H1 (cell line): ENCODE data around the gene ST14. TPM values are rescaled to one million over a fixed set of nuclear protein-coding genes. Genes with fewer than 3 reads are reported as not detected.

Source experiments
- CTCF ChIP-seq, 3 experiments: IDR thresholded peaks; 1 replicate in 2 of 3; 2 replicates in 1 of 3; pipeline versions ENCODE4 v1.5.1 to v1.6.1; 2011; ENCODE audit warnings: low read length in 3 of 3, mild to moderate bottlenecking in 3 of 3, inconsistent platforms in 2 of 3, low read depth in 1 of 3, moderate library complexity in 1 of 3; ENCODE audit not compliant: insufficient read depth in 1 of 3; ENCODE audit errors: control extremely low read depth in 1 of 3
- EZH2 ChIP-seq: fragments of 200-600 bp; sonication (generic); IDR thresholded peaks from 2 replicates; pipeline ENCODE4 v1.7.1; 2012; ENCODE audit warnings: low read depth, mild to moderate bottlenecking, moderate library complexity, low read length, inconsistent platforms; ENCODE audit not compliant: severe bottlenecking
- NANOG ChIP-seq: IDR thresholded peaks from 2 replicates; pipeline ENCODE4 v1.6.1; 2011; ENCODE audit warnings: low read length, low read depth, mild to moderate bottlenecking, inconsistent platforms; ENCODE audit not compliant: insufficient read depth, poor library complexity, severe bottlenecking
- POLR2A ChIP-seq, 2 experiments: IDR thresholded peaks; 1 replicate in 1 of 2; 2 replicates in 1 of 2; pipeline ENCODE4 v1.6.1; 2011; ENCODE audit warnings: low read depth in 2 of 2, low read length in 2 of 2, mild to moderate bottlenecking in 2 of 2; ENCODE audit errors: control extremely low read depth in 1 of 2
- RAD21 ChIP-seq, 2 experiments: IDR thresholded peaks in 1 of 2; conservative IDR thresholded peaks in 1 of 2; 2 replicates each; pipeline ENCODE4 v1.6.1; 2011; ENCODE audit warnings: low read depth in 2 of 2, low read length in 2 of 2, improper control_type of control experiment in 1 of 2, inconsistent platforms in 1 of 2, mild to moderate bottlenecking in 1 of 2, moderate library complexity in 1 of 2
- polyA plus RNA-seq, 7 experiments: library from polyadenylated mRNA; depleted of rRNA in 3 of 7; stranded (reverse) in 5 of 7; unstranded in 2 of 7; fragments of >200 nt in 5 of 7; fragments of 200-250 nt in 2 of 7; gene quantifications; 1 replicate in 5 of 7; 2 replicates in 1 of 7; 4 replicates in 1 of 7; pipeline versions ENCODE4 v1.2.1 to v1.2.3, GENCODE V29; 2011 to 2013; ENCODE audit warnings: missing spikeins in 2 of 7, mixed read lengths in 2 of 7
- total RNA-seq: library from RNA; stranded (reverse); fragmentation: NEBNext Ultra II Directional; extraction: Animal tissue kit (Norgen Biotek cat#: 25700); gene quantifications from 2 replicates; pipeline ENCODE4 v1.2.1, GENCODE V29; 2021
- TF ChIP-seq, protein P1 (sequence below): IDR thresholded peaks from 2 replicates; pipeline ENCODE4 v1.6.1; 2012; ENCODE audit warnings: inconsistent platforms

The ST14 gene
- total and polyA plus RNA-seq, 2 of the 8 experiments (the other 6 are each of a cell fraction or from before 2014, with no cell fraction given), result 22.4 to 24.9 TPM

DNA sequence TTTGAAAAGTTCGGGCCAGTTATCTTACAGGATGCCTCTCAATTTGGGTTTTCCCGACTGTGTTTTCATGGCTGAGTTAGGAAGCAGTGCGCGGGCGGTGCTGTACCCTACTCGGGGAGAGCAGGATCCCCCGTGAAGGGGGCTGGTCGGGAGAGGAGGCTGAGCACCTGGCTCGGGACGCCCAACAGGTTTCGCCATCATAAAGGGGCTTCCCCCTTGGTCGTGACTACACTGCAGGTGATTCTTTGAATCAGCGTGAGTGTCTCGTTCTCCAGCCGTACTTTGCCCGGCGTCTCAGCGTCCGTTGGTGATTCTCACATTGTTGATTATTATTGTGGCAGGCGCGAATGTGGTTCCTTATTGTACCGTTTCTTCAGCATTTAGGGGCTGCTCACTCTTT lies 46.6 kb downstream of the ST14 start (continued):
- no peak for TF ChIP-seq RAD21 (IDR thresholded peaks at IDR 0.05 in 1 of 2, conservative IDR thresholded peaks at IDR 0.05 in 1 of 2; ENCODE audit: low read depth in 2 of 2, low read length in 2 of 2)
- TF ChIP-seq POLR2A (IDR thresholded peaks at IDR 0.05; ENCODE audit: control extremely low read depth in 1 of 2, low read depth in 2 of 2, low read length in 2 of 2), result no peak
- TF ChIP-seq CTCF (IDR thresholded peaks at IDR 0.05; ENCODE audit: control extremely low read depth in 1 of 3, insufficient read depth in 1 of 3, low read depth in 1 of 3, low read length in 3 of 3), result no peak
- TF ChIP-seq, protein P1, sequence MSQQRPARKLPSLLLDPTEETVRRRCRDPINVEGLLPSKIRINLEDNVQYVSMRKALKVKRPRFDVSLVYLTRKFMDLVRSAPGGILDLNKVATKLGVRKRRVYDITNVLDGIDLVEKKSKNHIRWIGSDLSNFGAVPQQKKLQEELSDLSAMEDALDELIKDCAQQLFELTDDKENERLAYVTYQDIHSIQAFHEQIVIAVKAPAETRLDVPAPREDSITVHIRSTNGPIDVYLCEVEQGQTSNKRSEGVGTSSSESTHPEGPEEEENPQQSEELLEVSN, result no peak
- TF ChIP-seq EZH2, result no peak
- TF ChIP-seq NANOG, result no peak
- TF ChIP-seq, all 59 proteins: peak for 0
